Glutamatergic neuron (in vitro differentiated cells): ENCODE data around the gene BLTP2. TPM values are rescaled to one million over a fixed set of nuclear protein-coding genes. Genes with fewer than 3 reads are reported as not detected.

Experiments used
- DNase-seq: peaks from one replicate; pipeline ENCODE4 v3.0.0; 2022
- H3K27ac Mint-ChIP-seq: one replicate; pipeline ENCODE4 v1.8.0; 2020; ENCODE audit warnings: mild to moderate bottlenecking, mixed read lengths, inconsistent platforms; ENCODE audit not compliant: unreplicated experiment
- H3K27me3 Mint-ChIP-seq: one replicate; pipeline ENCODE4 v1.8.0; 2020; ENCODE audit warnings: mild to moderate bottlenecking, moderate library complexity, mixed read lengths, inconsistent platforms; ENCODE audit not compliant: unreplicated experiment
- H3K36me3 Mint-ChIP-seq: one replicate; pipeline ENCODE4 v1.8.0; 2020; ENCODE audit warnings: mild to moderate bottlenecking, mixed read lengths, inconsistent platforms; ENCODE audit not compliant: unreplicated experiment
- H3K4me1 Mint-ChIP-seq: one replicate; pipeline ENCODE4 v1.8.0; 2020; ENCODE audit warnings: mild to moderate bottlenecking, low read depth, mixed read lengths, inconsistent platforms; ENCODE audit not compliant: unreplicated experiment
- H3K4me3 Mint-ChIP-seq: one replicate; pipeline ENCODE4 v1.8.0; 2020; ENCODE audit warnings: mild to moderate bottlenecking, mixed read lengths, inconsistent platforms; ENCODE audit not compliant: unreplicated experiment
- H3K9me3 Mint-ChIP-seq: one replicate; pipeline ENCODE4 v1.8.0; 2020; ENCODE audit warnings: mild to moderate bottlenecking, moderate library complexity, mixed read lengths, inconsistent platforms; ENCODE audit not compliant: unreplicated experiment
- CTCF ChIP-seq: fragments of 200-600 bp; sonication (generic); IDR thresholded peaks from one replicate; pipeline ENCODE4 v1.5.0; 2021; ENCODE audit not compliant: partially characterized antibody, unreplicated experiment
- total RNA-seq: library from RNA; stranded (reverse); fragmentation: NEBNext Ultra II Directional; extraction: Animal tissue kit (Norgen Biotek cat#: 25700); gene quantifications from one replicate; pipeline ENCODE4 v1.2.1, GENCODE V29; 2021; ENCODE audit not compliant: unreplicated experiment

The BLTP2 gene
- total RNA-seq, 1 donor from 2014 or later, result 181 TPM

- no peak for TF ChIP-seq CTCF
- Mint-ChIP-seq H3K9me3 (no peaks in the 10 kb centered on the region), H3K27ac (peak overlapping the region; percentile 44)
Observed at GRCh38 chr17:28685366-28685765, 40.4 kb upstream of the BLTP2 start.

GRCh38 chr17:28684963-28685362 lies 40.0 kb upstream of the BLTP2 start:
- DNase-seq, result no peak
- peaks cover 4% of the 10 kb centered on the region for H3K27me3 Mint-ChIP-seq
- no peaks in the 10 kb centered on the region for H3K9me3 Mint-ChIP-seq
- TF ChIP-seq CTCF, result no peak
- peaks cover 13% of the 10 kb centered on the region for H3K4me1 Mint-ChIP-seq
- H3K4me3 Mint-ChIP-seq, result peak overlapping the region; percentile 16
- peaks cover 14% of the 10 kb centered on the region for H3K36me3 Mint-ChIP-seq
- peak overlapping the region; percentile 72 for H3K27ac Mint-ChIP-seq

More at GRCh38 chr17:28685366-28685765, 40.4 kb upstream of the BLTP2 start:
- Mint-ChIP-seq H3K4me3 (no peak overlapping the region), H3K36me3 (peaks cover 17% of the 10 kb centered on the region), H3K27me3 (peaks cover 4% of the 10 kb centered on the region), H3K4me1 (peaks cover 13% of the 10 kb centered on the region)
- DNase-seq, result no peak

- no peaks in the 10 kb centered on the region for H3K9me3 Mint-ChIP-seq
- H3K27me3 Mint-ChIP-seq, result peaks cover 4% of the 10 kb centered on the region
- no peak for TF ChIP-seq CTCF
- H3K36me3 Mint-ChIP-seq, result no peaks in the 10 kb centered on the region
- peaks cover 13% of the 10 kb centered on the region for H3K4me1 Mint-ChIP-seq
- H3K4me3 Mint-ChIP-seq, result no peak overlapping the region
- no peak overlapping the region for H3K27ac Mint-ChIP-seq
- no peak for DNase-seq
Observed at GRCh38 chr17:28682655-28683054, 37.7 kb upstream of the BLTP2 start.

GRCh38 chr17:28675980-28676379 lies 31.0 kb upstream of the BLTP2 start:
- H3K36me3 Mint-ChIP-seq, result peaks cover 12% of the 10 kb centered on the region
- no peak overlapping the region for H3K27ac Mint-ChIP-seq
- H3K4me3 Mint-ChIP-seq, result no peak overlapping the region
- H3K9me3 Mint-ChIP-seq, result peaks cover 5% of the 10 kb centered on the region
- no peak for DNase-seq
- H3K4me1 Mint-ChIP-seq, result no peaks in the 10 kb centered on the region
- TF ChIP-seq CTCF, result no peak
- no peaks in the 10 kb centered on the region for H3K27me3 Mint-ChIP-seq

- Mint-ChIP-seq H3K36me3 (peaks cover 12% of the 10 kb centered on the region), H3K27ac (no peak overlapping the region)
Observed at GRCh38 chr17:28675490-28675889, 30.5 kb upstream of the BLTP2 start.

More at GRCh38 chr17:28675490-28675889, 30.5 kb upstream of the BLTP2 start:
- H3K4me3 Mint-ChIP-seq, result no peak overlapping the region
- no peak for TF ChIP-seq CTCF
- DNase-seq, result no peak
- H3K4me1 Mint-ChIP-seq, result no peaks in the 10 kb centered on the region
- H3K27me3 Mint-ChIP-seq, result no peaks in the 10 kb centered on the region
- peaks cover 5% of the 10 kb centered on the region for H3K9me3 Mint-ChIP-seq
